NCI-H748 treated with DMSO at 0.1 percent for 48 hours (cell line): ENCODE results near the gene PHRF1.

Experiments used
- DNase-seq: peaks from one replicate; lab custom pipeline; 2025; lab: John Stamatoyannopoulos, UW

The PHRF1 gene

DNA sequence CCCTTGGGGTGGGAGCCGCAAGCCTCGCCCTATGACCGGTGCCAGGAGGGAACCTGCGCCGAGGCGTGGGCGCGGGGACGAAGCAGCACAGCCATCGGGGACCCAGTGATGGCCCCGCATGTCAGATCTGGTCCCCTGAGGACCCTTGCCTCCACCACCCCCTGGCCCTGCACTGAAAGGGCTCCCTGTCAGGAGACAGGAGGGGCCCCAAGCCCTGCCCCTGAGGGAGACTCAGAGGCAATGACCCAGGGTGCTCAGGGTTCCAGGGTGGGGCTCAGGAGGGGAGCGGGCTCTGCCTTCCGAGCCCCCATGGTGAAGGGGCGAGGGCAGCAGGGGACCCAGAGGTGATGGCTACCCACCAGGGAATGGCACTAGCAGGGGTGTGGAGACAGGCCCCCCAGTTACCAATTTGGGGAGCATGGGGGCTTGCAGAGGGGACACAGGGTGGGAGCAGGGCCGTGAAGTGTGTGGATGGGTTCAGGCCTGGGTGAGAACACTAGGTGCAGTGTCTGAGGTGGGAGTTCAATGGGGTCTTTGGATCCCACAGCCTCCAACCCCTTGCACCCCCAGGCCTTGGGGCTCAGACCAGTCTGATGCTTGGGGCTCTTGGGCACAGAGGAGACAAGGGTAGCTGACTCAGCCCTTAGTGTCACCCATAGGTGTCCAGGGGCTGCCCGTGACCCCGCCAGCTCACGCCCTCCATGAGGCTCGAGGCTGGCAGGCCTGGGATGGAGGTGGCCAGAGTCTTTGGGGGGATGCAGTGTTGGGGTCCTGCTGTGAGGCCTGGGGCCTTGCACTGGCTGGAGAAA is 38.4 kb upstream of the PHRF1 start:
- DNase-seq, result no peak

- DNase-seq, result no peak
These were observed 37.7 kb upstream of the PHRF1 start for GRCh38 chr11:538431-539051.

DNA sequence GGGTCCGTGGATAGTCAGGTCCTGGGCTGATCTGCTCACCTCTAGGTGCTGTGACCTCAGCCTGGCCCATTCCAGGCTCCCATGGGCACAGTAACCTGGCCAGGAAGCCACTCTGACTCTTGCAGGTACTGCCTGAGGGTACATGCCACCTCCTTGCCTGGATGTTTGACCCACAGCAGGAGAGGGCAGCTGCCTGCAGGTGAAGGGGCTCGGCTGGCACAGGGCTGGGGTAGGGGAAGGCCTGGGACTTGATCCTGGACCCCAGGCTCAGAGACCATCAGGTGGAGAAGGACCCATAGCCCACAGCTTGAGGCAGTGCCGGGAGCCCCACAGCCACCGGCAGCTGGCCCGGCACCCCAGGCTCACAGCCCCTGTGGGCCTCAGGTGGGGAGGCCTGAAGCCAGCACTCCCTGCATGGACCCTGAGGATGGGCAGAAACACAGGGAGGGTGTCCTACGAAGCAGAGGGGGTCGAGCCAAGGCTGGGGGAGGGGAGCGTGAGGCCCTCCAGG is 36.2 kb upstream of the PHRF1 start:
- no peak for DNase-seq

- DNase-seq, result no peak
These were observed 35.5 kb upstream of the PHRF1 start for GRCh38 chr11:540583-541432.

GRCh38 chr11:541433-541885 is 34.8 kb upstream of the PHRF1 start:
- DNase-seq, result no peak

- DNase-seq, result no peak
These were observed 31.5 kb upstream of the PHRF1 start for GRCh38 chr11:544817-545166.

- no peak for DNase-seq
These were observed 31.1 kb upstream of the PHRF1 start for GRCh38 chr11:545171-545570.

DNA sequence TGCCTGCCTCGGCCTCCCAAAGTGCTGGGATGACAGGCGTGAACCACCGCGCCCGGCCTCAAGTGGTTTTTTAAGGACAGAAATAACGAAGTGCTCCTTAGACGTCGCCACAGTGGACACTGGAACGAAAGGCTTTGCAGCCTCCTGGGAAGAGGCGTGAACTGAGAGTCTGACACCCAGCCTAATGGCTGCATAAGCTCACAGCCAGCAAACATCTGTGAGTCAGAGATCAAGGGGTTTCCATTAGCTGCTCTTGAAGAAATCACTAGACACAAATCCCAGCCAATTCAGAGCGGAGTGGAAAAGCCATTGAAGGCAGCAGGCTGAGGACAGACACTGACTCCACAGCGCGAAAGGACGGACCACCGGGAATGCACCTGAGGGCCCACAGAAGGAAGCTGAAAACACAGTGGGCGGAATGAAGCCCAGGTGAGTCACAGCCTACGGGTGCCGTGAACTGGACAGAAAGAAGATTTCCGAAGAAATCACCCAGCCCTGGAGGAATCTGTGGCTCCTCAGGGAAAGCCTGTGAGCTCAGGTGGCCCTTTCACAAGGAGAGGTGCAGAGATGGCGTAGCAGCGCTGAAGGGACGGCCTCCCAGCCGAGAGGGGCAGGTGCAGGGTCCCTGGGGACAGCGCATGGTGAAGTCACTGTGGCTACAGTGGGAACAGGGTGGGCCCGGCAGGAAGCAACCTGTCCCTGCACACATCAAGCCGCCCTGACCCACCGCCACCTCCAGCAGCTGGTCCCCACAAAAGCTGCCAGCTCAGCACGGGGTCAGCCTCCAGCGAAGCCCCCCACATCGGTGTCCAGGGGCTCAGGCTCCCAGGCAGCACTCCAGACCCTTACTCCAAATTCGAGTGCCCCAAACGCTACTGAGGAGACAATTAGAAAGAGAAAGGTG is 27.3 kb upstream of the PHRF1 start:
- DNase-seq, result no peak

- DNase-seq, result no peak
These were observed 26.1 kb upstream of the PHRF1 start for GRCh38 chr11:550021-550745.

DNA sequence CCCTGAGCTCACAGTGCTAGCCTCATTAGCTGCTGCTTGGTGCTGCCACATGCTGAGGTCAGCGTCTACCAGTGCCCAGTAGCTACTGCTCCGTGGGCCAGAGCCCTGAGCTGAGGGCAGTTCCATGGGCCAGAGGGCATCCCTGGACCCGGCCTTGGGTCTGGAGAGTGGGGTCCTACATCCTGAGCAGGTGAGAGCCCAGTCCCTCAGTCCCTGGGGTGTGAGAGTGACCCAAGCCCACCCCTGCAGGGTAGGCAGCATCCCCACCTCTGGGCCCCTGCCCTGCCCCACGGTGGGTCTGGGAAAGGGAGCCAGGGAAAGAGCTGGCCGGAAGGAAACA is 25.6 kb upstream of the PHRF1 start:
- no peak for DNase-seq

- DNase-seq, result no peak
These were observed 25.1 kb upstream of the PHRF1 start for GRCh38 chr11:551131-551530.

DNA sequence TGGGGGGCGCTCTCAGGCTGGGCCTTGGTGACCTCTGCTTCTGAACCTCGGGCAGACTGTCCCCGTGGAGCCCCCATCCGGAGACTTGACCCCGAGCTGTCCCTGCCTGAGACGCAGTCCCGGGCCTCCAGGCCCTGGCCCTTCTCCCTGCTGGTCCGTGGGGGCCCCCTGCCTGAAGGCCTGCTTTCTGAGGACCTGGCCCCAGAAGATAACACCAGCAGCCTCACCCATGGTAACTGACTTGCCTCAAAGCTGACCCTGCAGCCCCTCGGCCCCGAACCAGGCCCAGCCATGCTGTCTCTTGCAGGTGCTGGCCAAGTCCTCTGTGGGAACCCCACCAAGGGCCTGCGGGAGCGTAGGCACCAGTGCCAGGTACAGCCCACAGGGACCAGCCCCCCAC is 24.7 kb upstream of the PHRF1 start:
- DNase-seq, result no peak

DNA sequence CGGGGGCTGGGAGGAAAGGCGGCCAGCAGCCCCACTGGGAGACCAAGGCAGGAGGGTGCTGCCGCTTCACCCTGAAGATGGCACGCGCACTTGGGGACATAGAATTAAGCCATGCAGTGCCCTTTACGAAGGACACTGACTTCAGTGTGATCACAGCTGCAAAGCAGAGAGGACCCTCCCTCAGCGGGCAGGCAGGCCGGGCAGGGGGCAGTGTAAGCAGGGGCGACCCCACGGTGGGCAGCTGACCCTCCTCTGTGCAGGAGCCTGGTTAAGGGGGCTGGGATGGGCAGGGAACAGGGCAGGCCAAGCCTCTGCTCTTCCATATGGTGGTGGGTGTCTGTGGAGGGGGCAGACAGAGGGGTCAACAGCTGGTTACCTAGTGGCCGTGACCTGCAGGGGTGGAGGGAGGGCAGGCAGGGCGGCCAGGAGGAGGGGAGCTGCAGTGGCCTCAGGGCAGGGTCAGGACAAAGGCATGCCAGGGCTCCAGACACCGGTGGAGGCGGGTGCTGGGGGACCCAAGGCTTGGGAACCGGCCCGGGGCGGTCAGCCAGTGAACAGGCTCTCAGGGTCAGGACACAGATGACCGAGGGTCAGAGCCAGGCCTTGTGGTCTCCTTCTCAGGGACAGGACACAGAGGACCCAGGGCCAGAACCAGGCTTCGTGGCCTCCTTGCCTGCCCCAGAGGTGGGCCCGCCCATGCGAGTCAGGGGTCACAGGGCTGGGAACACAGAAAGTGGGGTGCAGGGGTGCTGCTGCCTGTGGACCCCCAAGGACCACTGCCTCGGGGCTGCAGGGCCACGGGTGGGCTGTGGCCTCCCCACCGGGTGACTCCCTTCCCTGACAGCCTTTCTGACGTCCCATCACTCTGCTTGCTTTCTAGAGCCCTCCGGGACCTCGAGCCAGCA is 22.9 kb upstream of the PHRF1 start:
- DNase-seq, result no peak

DNA sequence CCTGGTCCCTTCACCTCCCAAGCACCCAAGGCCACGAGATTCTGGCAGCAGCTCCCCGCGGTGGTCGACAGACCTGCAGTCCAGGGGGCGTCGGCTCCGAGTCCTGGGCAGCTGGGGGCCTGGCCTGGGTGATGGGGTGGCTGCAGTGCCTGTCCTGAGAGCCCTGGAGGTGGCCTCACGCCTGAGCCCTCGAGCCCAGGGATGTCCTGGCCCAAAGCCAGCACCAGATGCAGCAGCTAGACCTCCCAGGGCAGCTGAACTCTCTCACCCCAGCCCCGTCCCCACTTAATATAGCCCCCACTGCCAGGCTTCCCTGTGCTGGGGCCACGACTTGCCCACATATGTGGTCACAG is 22.3 kb upstream of the PHRF1 start:
- no peak for DNase-seq

DNA sequence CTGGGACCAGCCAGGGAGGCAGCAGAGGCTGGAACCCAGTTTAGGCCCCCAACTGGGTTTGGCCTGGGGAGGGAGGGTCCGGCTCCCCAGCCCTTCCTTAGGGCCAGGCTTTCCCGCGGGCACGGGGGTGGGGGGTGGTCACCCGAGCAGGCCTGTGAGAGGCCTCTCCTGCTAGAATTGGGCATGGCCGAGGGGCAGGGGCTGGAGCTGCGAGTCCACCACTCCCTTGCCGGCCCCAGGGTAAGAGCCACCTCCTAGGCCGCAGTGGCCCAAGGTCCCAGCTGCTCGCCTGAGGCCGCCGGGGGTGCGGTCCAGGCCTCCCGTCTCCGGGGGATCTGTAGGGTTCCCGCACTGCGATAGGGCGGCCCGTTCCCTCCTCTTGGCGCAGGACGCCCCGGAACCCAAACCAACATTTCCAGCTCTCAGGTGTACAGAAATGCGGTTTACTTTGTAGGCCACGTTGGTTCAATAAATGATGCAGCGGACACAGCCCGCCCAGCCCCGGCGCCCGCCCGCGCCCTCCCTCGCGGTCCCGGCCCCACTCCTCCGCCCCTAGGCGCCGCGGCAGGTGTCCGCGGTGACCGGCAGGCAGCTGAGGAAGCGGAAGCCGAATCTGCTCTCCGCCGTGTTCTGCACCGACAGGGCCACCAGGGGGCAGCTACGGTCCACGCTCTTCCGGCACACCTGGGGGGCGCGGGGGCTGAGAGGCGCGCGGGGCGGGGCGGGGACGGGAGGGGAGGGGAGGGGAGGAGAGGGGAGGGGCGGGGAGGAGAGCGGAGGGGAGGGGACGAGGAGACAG is 21.6 kb upstream of the PHRF1 start:
- DNase-seq, result peak; percentile 73

- DNase-seq, result no peak
These were observed 21.0 kb upstream of the PHRF1 start for GRCh38 chr11:555227-555779.

GRCh38 chr11:555780-556661 is 20.2 kb upstream of the PHRF1 start:
- no peak for DNase-seq
